Breast epithelium (tissue), 4 donors: ENCODE results near the gene HERPUD2. TPM values are rescaled to one million over a fixed set of nuclear protein-coding genes. Genes with fewer than 3 reads are reported as not detected.
"Not testable (repeated sequence)": the region's sequence is repeated elsewhere in the genome, so short reads cannot be mapped to it uniquely, and the experiment has no call there.

ENCODE experiments used
- DNase-seq, 2 donors: peaks; one replicate each; pipeline ENCODE4 v3.0.0-alpha.2; 2019; ENCODE audit warnings: low spot score in 2 of 2
- H3K27ac ChIP-seq, 2 donors: fragments of 200-600 bp; sonication (generic) in 1 of 2; one replicate each; pipeline ENCODE4 v1.5.1; 2016 to 2019; ENCODE audit warnings: mild to moderate bottlenecking in 1 of 2
- H3K27me3 ChIP-seq, 2 donors: fragments of 200-600 bp; sonication (generic) in 1 of 2; one replicate each; pipeline versions ENCODE4 v1.5.1 to v1.6.0; 2017 to 2019; ENCODE audit warnings: control low read depth in 1 of 2, mild to moderate bottlenecking in 1 of 2
- H3K36me3 ChIP-seq: fragments of 200-600 bp; one replicate; pipeline ENCODE4 v1.5.1; 2019
- H3K4me1 ChIP-seq, 2 donors: fragments of 200-600 bp; sonication (generic); one replicate each; pipeline ENCODE4 v1.5.1; 2016 to 2019; ENCODE audit warnings: control low read depth in 1 of 2
- H3K4me3 ChIP-seq, 3 donors: fragments of 200-600 bp; sonication (generic); 1 replicate in 2 of 3; 2 replicates in 1 of 3; pipeline ENCODE4 v1.5.1; 2016 to 2019; ENCODE audit warnings: mild to moderate bottlenecking in 3 of 3, moderate library complexity in 2 of 3
- H3K9me3 ChIP-seq, 2 donors: fragments of 200-600 bp; sonication (generic) in 1 of 2; one replicate each; pipeline ENCODE4 v1.5.1; 2016 to 2019; ENCODE audit warnings: control low read depth in 1 of 2
- CTCF ChIP-seq, 3 donors: fragments of 450-650 bp; IDR thresholded peaks; one replicate each; pipeline ENCODE4 v1.5.1; 2016 to 2017; ENCODE audit warnings: antibody characterized with exemption in 3 of 3, mild to moderate bottlenecking in 3 of 3, moderate library complexity in 3 of 3
- POLR2A ChIP-seq: fragments of 450-650 bp; IDR thresholded peaks from one replicate; pipeline ENCODE4 v1.6.1; 2016; ENCODE audit warnings: antibody characterized with exemption, mild to moderate bottlenecking, moderate library complexity
- POLR2AphosphoS5 ChIP-seq, 3 donors: sonication (generic); formaldehyde crosslinking; IDR thresholded peaks; one replicate each; pipeline ENCODE4 v1.6.1; 2017; ENCODE audit warnings: antibody characterized with exemption in 3 of 3
- intact Hi-C: fragments of 100-400 bp; cut with DNase I; formaldehyde crosslinking; loops from one replicate; pipeline ENCODE4 v1.15.1; 2023; ENCODE audit warnings: low total_unique reads
- total RNA-seq, 3 donors: library from RNA; depleted of rRNA; stranded (reverse); fragments of >200 nt; gene quantifications; one replicate each; pipeline ENCODE4 v1.1.0, GENCODE V29; 2016

HERPUD2 gene
- total RNA-seq, 3 donors from 2014 or later: 31.1 to 39.7 (median 35.4) TPM

GRCh38 chr7:35658606-35659201 lies 36.2 kb downstream of the HERPUD2 start:
- TF ChIP-seq CTCF (IDR thresholded peaks at IDR 0.05) (no peak), POLR2A (no peak), POLR2AphosphoS5 (IDR thresholded peaks at IDR 0.05) (no peak)
- intact Hi-C loops: no loop called here
- no peak for DNase-seq

GRCh38 chr7:35657125-35657524 lies 37.8 kb downstream of the HERPUD2 start:
- Histone ChIP-seq H3K4me3 (no peak overlapping the region), H3K27ac (no peak overlapping the region), H3K9me3 (peaks cover 0 to 15% of the 10 kb centered on the region in 2 donors), H3K36me3 (no peaks in the 10 kb centered on the region), H3K4me1 (no peaks in the 10 kb centered on the region), H3K27me3 (no peaks in the 10 kb centered on the region)
- intact Hi-C loops: no loop called here
- no peak for DNase-seq
- TF ChIP-seq CTCF (IDR thresholded peaks at IDR 0.05) (no peak), POLR2AphosphoS5 (IDR thresholded peaks at IDR 0.05) (no peak), POLR2A (no peak)

More at GRCh38 chr7:35658606-35659201, 36.2 kb downstream of the HERPUD2 start:
- Histone ChIP-seq H3K27ac (no peak overlapping the region), H3K9me3 (peaks cover 0 to 11% of the 10 kb centered on the region in 2 donors), H3K27me3 (no peaks in the 10 kb centered on the region), H3K4me1 (no peaks in the 10 kb centered on the region), H3K4me3 (no peak overlapping the region), H3K36me3 (no peaks in the 10 kb centered on the region)

GRCh38 chr7:35654558-35654957 lies 40.4 kb downstream of the HERPUD2 start:
- DNase-seq, H3K36me3 ChIP-seq, intact Hi-C loops, H3K27me3 ChIP-seq, H3K27ac ChIP-seq, H3K4me3 ChIP-seq, H3K4me1 ChIP-seq: not testable (repeated sequence)
- peaks cover 0 to 15% of the 10 kb centered on the region in 2 donors for H3K9me3 ChIP-seq

- Histone ChIP-seq H3K9me3 (peaks cover 0 to 13% of the 10 kb centered on the region in 2 donors), H3K27me3 (no peaks in the 10 kb centered on the region), H3K4me3 (no peak overlapping the region), H3K27ac (no peak overlapping the region), H3K4me1 (no peaks in the 10 kb centered on the region), H3K36me3 (no peaks in the 10 kb centered on the region)
- intact Hi-C loops: no loop called here
- no peak for DNase-seq
- TF ChIP-seq POLR2AphosphoS5 (IDR thresholded peaks at IDR 0.05): no peak
- TF ChIP-seq POLR2A: no peak
- no peak for TF ChIP-seq CTCF (IDR thresholded peaks at IDR 0.05)
Observed at GRCh38 chr7:35652124-35652523, 42.8 kb downstream of the HERPUD2 start.

GRCh38 chr7:35650751-35651150 lies 44.2 kb downstream of the HERPUD2 start:
- Histone ChIP-seq H3K27ac (no peak overlapping the region), H3K27me3 (no peaks in the 10 kb centered on the region), H3K4me3 (no peak overlapping the region), H3K4me1 (peaks cover 0 to 6% of the 10 kb centered on the region in 2 donors), H3K9me3 (peaks cover 0 to 4% of the 10 kb centered on the region in 2 donors), H3K36me3 (no peaks in the 10 kb centered on the region)
- TF ChIP-seq POLR2AphosphoS5 (IDR thresholded peaks at IDR 0.05) (no peak), CTCF (IDR thresholded peaks at IDR 0.05) (no peak), POLR2A (no peak)
- intact Hi-C loops: no loop called here
- no peak for DNase-seq

- no peak for DNase-seq
- Histone ChIP-seq H3K36me3 (no peaks in the 10 kb centered on the region), H3K27me3 (no peaks in the 10 kb centered on the region), H3K9me3 (peaks cover 0 to 4% of the 10 kb centered on the region in 2 donors), H3K4me1 (peaks cover 0 to 6% of the 10 kb centered on the region in 2 donors), H3K4me3 (no peak overlapping the region), H3K27ac (no peak overlapping the region)
- TF ChIP-seq CTCF (IDR thresholded peaks at IDR 0.05): no peak
- intact Hi-C loops: no loop called here
Observed at GRCh38 chr7:35649711-35650110, 45.2 kb downstream of the HERPUD2 start.
